B cell (primary cell): ENCODE data around the gene NID1. TPM values are rescaled to one million over a fixed set of nuclear protein-coding genes. Genes with fewer than 3 reads are reported as not detected.

Experiments
- ATAC-seq: fragments of 200-7000 bp; cut with Tn5 transposase; one replicate; pipeline ENCODE4 v1.10.0; 2021; ENCODE audit warnings: low read depth, mild to moderate bottlenecking, moderate number of reproducible peaks, moderate library complexity
- CTCF ChIA-PET: fragments of 350-600 bp; sonication (Branson Sonifier 250); formaldehyde crosslinking; loops from one replicate; lab custom pipeline; 2021; ENCODE audit warnings: antibody characterized with exemption, inconsistent platforms; lab: Charles Lee
- POLR2A ChIA-PET: fragments of 350-600 bp; sonication (Branson Sonifier 250); formaldehyde crosslinking; loops from one replicate; lab custom pipeline; 2021; ENCODE audit warnings: antibody characterized with exemption; lab: Charles Lee
- DNase-seq: peaks from one replicate; pipeline ENCODE4 v3.0.0; 2013
- H2AFZ ChIP-seq: 2 replicates; pipeline ENCODE4 v1.6.1; 2012; ENCODE audit warnings: mild to moderate bottlenecking, low read depth, low read length; ENCODE audit not compliant: insufficient read depth, poor library complexity, severe bottlenecking
- H3K27ac ChIP-seq, 2 donors: 1 replicate in 1 of 2; 2 replicates in 1 of 2; pipeline ENCODE4 v1.5.1; 2012 to 2013; ENCODE audit warnings: low read length in 2 of 2, mild to moderate bottlenecking in 2 of 2, moderate library complexity in 1 of 2
- H3K27me3 ChIP-seq, 4 experiments: fragments of 200-600 bp in 1 of 4; sonication (generic) in 1 of 4; replicated peaks in 1 of 4; 1 replicate in 2 of 4; 2 replicates in 2 of 4; pipeline versions ENCODE4 v1.6.1 to v1.7.0; 2013 to 2016; ENCODE audit warnings: low read length in 3 of 4, mild to moderate bottlenecking in 2 of 4, mixed read lengths in 1 of 4, moderate library complexity in 1 of 4; ENCODE audit not compliant: insufficient read depth in 4 of 4, control insufficient read depth in 3 of 4; ENCODE audit errors: control extremely low read depth in 1 of 4
- H3K36me3 ChIP-seq, 2 experiments: replicated peaks in 1 of 2; 1 replicate in 1 of 2; 2 replicates in 1 of 2; pipeline versions ENCODE4 v1.6.1 to v1.7.1; 2013; ENCODE audit warnings: low read length in 1 of 2; ENCODE audit not compliant: insufficient read depth in 2 of 2, control insufficient read depth in 1 of 2; ENCODE audit errors: control extremely low read depth in 1 of 2, extremely low read depth in 1 of 2
- H3K4me1 ChIP-seq, 2 donors: fragments of 200-600 bp in 1 of 2; sonication (generic) in 1 of 2; 1 replicate in 1 of 2; 2 replicates in 1 of 2; pipeline versions ENCODE4 v1.5.1 to v1.6.1; 2013 to 2017; ENCODE audit warnings: low read length in 2 of 2; ENCODE audit not compliant: control insufficient read depth in 2 of 2, insufficient read depth in 2 of 2
- H3K4me2 ChIP-seq: replicated peaks from 2 replicates; pipeline ENCODE3; 2012; ENCODE audit warnings: mild to moderate bottlenecking, low read depth, low read length; ENCODE audit not compliant: poor library complexity, severe bottlenecking
- H3K4me3 ChIP-seq, 5 experiments: fragments of 200-600 bp in 1 of 5; sonication (generic) in 1 of 5; 1 replicate in 3 of 5; 2 replicates in 2 of 5; pipeline versions ENCODE4 v1.5.1 to v1.7.0; 2011 to 2016; ENCODE audit warnings: low read length in 4 of 5, mild to moderate bottlenecking in 4 of 5, low read depth in 2 of 5, control low read depth in 1 of 5, moderate library complexity in 1 of 5; ENCODE audit not compliant: insufficient read depth in 1 of 5; ENCODE audit errors: control extremely low read depth in 1 of 5, extremely low read depth in 1 of 5
- H3K79me2 ChIP-seq: fragments of 200-600 bp; sonication (generic); one replicate; pipeline ENCODE4 v1.6.0; 2016; ENCODE audit warnings: low read length; ENCODE audit not compliant: control insufficient read depth, insufficient read depth
- H3K9ac ChIP-seq: fragments of 200-600 bp; sonication (generic); 2 replicates; pipeline ENCODE4 v1.6.1; 2017; ENCODE audit warnings: mild to moderate bottlenecking, low read length, moderate library complexity
- H3K9me3 ChIP-seq, 3 donors: one replicate each; pipeline versions ENCODE4 v1.6.1 to v1.7.1; 2013; ENCODE audit warnings: low read length in 2 of 3; ENCODE audit not compliant: control insufficient read depth in 2 of 3, insufficient read depth in 1 of 3; ENCODE audit errors: control extremely low read depth in 1 of 3
- H4K20me1 ChIP-seq: 2 replicates; pipeline ENCODE4 v1.6.0; 2012; ENCODE audit warnings: mild to moderate bottlenecking, low read length; ENCODE audit not compliant: insufficient read depth, control insufficient read depth, poor library complexity, severe bottlenecking
- H3K27ac Mint-ChIP-seq: one replicate; pipeline ENCODE4 v1.8.0; 2021; ENCODE audit warnings: mixed read lengths
- H3K27me3 Mint-ChIP-seq: one replicate; pipeline ENCODE4 v1.8.0; 2021; ENCODE audit warnings: mixed read lengths
- H3K4me1 Mint-ChIP-seq: one replicate; pipeline ENCODE4 v1.8.0; 2021; ENCODE audit warnings: mixed read lengths
- H3K4me3 Mint-ChIP-seq: one replicate; pipeline ENCODE4 v1.8.0; 2021; ENCODE audit warnings: mixed read lengths
- H3K9me3 Mint-ChIP-seq: one replicate; pipeline ENCODE4 v1.8.0; 2022; ENCODE audit warnings: mixed read lengths; ENCODE audit not compliant: insufficient read depth
- EZH2 ChIP-seq: IDR thresholded peaks from 2 replicates; pipeline ENCODE4 v1.6.1; 2012; ENCODE audit warnings: borderline replicate concordance, low read depth, mild to moderate bottlenecking, moderate library complexity, low read length; ENCODE audit not compliant: insufficient read depth, poor library complexity, severe bottlenecking
- WGBS: methylation state at CpG from one replicate; pipeline ENCODE4 v1.1.5; 2013; ENCODE audit warnings: missing lambda C conversion rate; ENCODE audit not compliant: insufficient coverage; 5-methylcytosine and 5-hydroxymethylcytosine counted together
- intact Hi-C: fragments of 100-400 bp; cut with micrococcal nuclease; formaldehyde crosslinking; loops from one replicate; pipeline ENCODE4 v1.10.0; 2022
- polyA plus RNA-seq: library from polyadenylated mRNA; depleted of rRNA; stranded (reverse); fragments of >200 nt; gene quantifications from 2 replicates; pipeline ENCODE4 v1.2.3, GENCODE V29; 2012
- total RNA-seq, 2 donors: library from RNA; stranded (reverse); fragments of 120-200 nt in 1 of 2; gene quantifications; 1 replicate in 1 of 2; 2 replicates in 1 of 2; pipeline versions ENCODE4 v1.2.3 to v1.2.4, GENCODE V29; 2013 to 2022
- TF ChIP-seq, protein P1 (sequence below): fragments of 200-600 bp; IDR thresholded peaks from one replicate; pipeline ENCODE4 v1.8.0; 2022; ENCODE audit warnings: antibody characterized with exemption, mild to moderate bottlenecking

NID1 gene
- total and polyA plus RNA-seq, 2 donors (not counting 1 experiment from before 2014, with no cell fraction given): 0.06 TPM; not detected in 1

- no peaks in the 10 kb centered on the region for H3K4me1 Mint-ChIP-seq
- intact Hi-C loops: no loop called here
- ChIA-PET POLR2A (no interaction called here), CTCF (interaction anchor here (0.6 kb wide), 1 partner anchor 237 kb away, joined by 4 read pairs; no protein-coding TSS in a partner anchor)
- H3K27ac ChIP-seq: no peak overlapping the region
- H3K9me3 Mint-ChIP-seq: no peaks in the 10 kb centered on the region
- H3K27ac Mint-ChIP-seq: no peak overlapping the region
- H3K27me3 Mint-ChIP-seq: peaks cover 12% of the 10 kb centered on the region
- H3K4me3 Mint-ChIP-seq: no peak overlapping the region
- DNase-seq (no peak), ATAC-seq (no peak)
- no peaks in the 10 kb centered on the region for H3K79me2 ChIP-seq
- H3K27me3 ChIP-seq: no peaks in the 10 kb centered on the region
- H3K4me3 ChIP-seq: no peak overlapping the region
- no peak overlapping the region for H3K9ac ChIP-seq
- no peak overlapping the region for H2AFZ ChIP-seq
- no peaks in the 10 kb centered on the region for H3K36me3 ChIP-seq
- WGBS: 77% methylated on average over 3 of the region's 5 CpGs
- no peaks in the 10 kb centered on the region for H3K9me3 ChIP-seq
- H3K4me2 ChIP-seq: no peak overlapping the region
- TF ChIP-seq EZH2: no peak
- TF ChIP-seq, protein P1, sequence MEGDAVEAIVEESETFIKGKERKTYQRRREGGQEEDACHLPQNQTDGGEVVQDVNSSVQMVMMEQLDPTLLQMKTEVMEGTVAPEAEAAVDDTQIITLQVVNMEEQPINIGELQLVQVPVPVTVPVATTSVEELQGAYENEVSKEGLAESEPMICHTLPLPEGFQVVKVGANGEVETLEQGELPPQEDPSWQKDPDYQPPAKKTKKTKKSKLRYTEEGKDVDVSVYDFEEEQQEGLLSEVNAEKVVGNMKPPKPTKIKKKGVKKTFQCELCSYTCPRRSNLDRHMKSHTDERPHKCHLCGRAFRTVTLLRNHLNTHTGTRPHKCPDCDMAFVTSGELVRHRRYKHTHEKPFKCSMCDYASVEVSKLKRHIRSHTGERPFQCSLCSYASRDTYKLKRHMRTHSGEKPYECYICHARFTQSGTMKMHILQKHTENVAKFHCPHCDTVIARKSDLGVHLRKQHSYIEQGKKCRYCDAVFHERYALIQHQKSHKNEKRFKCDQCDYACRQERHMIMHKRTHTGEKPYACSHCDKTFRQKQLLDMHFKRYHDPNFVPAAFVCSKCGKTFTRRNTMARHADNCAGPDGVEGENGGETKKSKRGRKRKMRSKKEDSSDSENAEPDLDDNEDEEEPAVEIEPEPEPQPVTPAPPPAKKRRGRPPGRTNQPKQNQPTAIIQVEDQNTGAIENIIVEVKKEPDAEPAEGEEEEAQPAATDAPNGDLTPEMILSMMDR: no peak
- no peaks in the 10 kb centered on the region for H4K20me1 ChIP-seq
- H3K4me1 ChIP-seq: no peaks in the 10 kb centered on the region
Observed at GRCh38 chr1:236018885-236019453, 45.9 kb downstream of the NID1 start.

- Mint-ChIP-seq H3K27ac (no peak overlapping the region), H3K27me3 (peaks cover 12% of the 10 kb centered on the region), H3K4me3 (no peak overlapping the region), H3K4me1 (no peaks in the 10 kb centered on the region), H3K9me3 (no peaks in the 10 kb centered on the region)
- Histone ChIP-seq H2AFZ (no peak overlapping the region), H3K79me2 (no peaks in the 10 kb centered on the region), H3K27ac (no peak overlapping the region), H3K4me1 (no peaks in the 10 kb centered on the region), H3K9me3 (no peaks in the 10 kb centered on the region), H4K20me1 (no peaks in the 10 kb centered on the region), H3K4me3 (no peak overlapping the region), H3K4me2 (no peak overlapping the region), H3K36me3 (no peaks in the 10 kb centered on the region), H3K9ac (no peak overlapping the region), H3K27me3 (no peaks in the 10 kb centered on the region)
- ATAC-seq: no peak
- TF ChIP-seq, protein P1: no peak
- TF ChIP-seq EZH2: no peak
- CTCF ChIA-PET: no interaction called here
- intact Hi-C loops: no loop called here
- POLR2A ChIA-PET: no interaction called here
- DNase-seq: no peak
- 100% methylated on average over 2 of the region's 5 CpGs for WGBS
Observed at GRCh38 chr1:236016782-236017400, 48.0 kb downstream of the NID1 start.
